Renal pelvis (tissue), 4 donors: Measurements from ENCODE around the gene TRIM2. TPM values are rescaled to one million over a fixed set of nuclear protein-coding genes. Genes with fewer than 3 reads are reported as not detected.

Source experiments
- DNase-seq: peaks from one replicate; pipeline ENCODE4 v3.0.0-alpha.2; 2013
- polyA plus RNA-seq, 3 donors: library from polyadenylated mRNA; unstranded; fragments of 120-200 nt; gene quantifications; one replicate each; pipeline ENCODE4 v1.2.1, GENCODE V29; 2013; ENCODE audit not compliant: insufficient read length in 3 of 3

TRIM2 gene
- polyA plus RNA-seq, 3 donors = 67.8 to 85.8 (median 80.7) TPM

GRCh38 chr4:153245775-153246174, 41.5 kb downstream of the TRIM2 start:
- DNase-seq = no peak

- DNase-seq = no peak
Measured at GRCh38 chr4:153246446-153247115, 42.3 kb downstream of the TRIM2 start.

GRCh38 chr4:153247116-153247490, 42.9 kb downstream of the TRIM2 start:
- DNase-seq = no peak

GRCh38 chr4:153248641-153249198, 44.5 kb downstream of the TRIM2 start:
- DNase-seq = peak; percentile 42

GRCh38 chr4:153249199-153250041, 45.2 kb downstream of the TRIM2 start:
- DNase-seq = peak; percentile 88

GRCh38 chr4:153252122-153252521, 47.9 kb downstream of the TRIM2 start:
- DNase-seq = no peak

GRCh38 chr4:153255233-153255632, 51.0 kb downstream of the TRIM2 start:
- DNase-seq = no peak

GRCh38 chr4:153257151-153257620, 52.9 kb downstream of the TRIM2 start:
- peak; percentile 58 for DNase-seq

GRCh38 chr4:153257991-153258390, 53.7 kb downstream of the TRIM2 start:
- DNase-seq = no peak

- DNase-seq = no peak
Measured at GRCh38 chr4:153258750-153259149, 54.5 kb downstream of the TRIM2 start.

- no peak for DNase-seq
Measured at GRCh38 chr4:153259661-153260060, 55.4 kb downstream of the TRIM2 start.

GRCh38 chr4:153260132-153260531, 55.9 kb downstream of the TRIM2 start:
- DNase-seq = no peak

GRCh38 chr4:153260553-153261300, 56.5 kb downstream of the TRIM2 start:
- DNase-seq = no peak

GRCh38 chr4:153261461-153261860, 57.2 kb downstream of the TRIM2 start:
- no peak for DNase-seq

GRCh38 chr4:153261914-153262313, 57.7 kb downstream of the TRIM2 start:
- no peak for DNase-seq

- peak; percentile 48 for DNase-seq
Measured at GRCh38 chr4:153265306-153266047, 61.2 kb downstream of the TRIM2 start.

GRCh38 chr4:153266988-153267387, 62.7 kb downstream of the TRIM2 start:
- DNase-seq = peak; percentile 75

GRCh38 chr4:153267890-153268289, 63.6 kb downstream of the TRIM2 start:
- no peak for DNase-seq

- no peak for DNase-seq
Measured at GRCh38 chr4:153268295-153268694, 64.1 kb downstream of the TRIM2 start.

GRCh38 chr4:153269218-153269990, 65.2 kb downstream of the TRIM2 start:
- DNase-seq = no peak

- DNase-seq = no peak
Measured at GRCh38 chr4:153270361-153270760, 66.1 kb downstream of the TRIM2 start.
